GM12878 (cell line): Measurements from ENCODE around the gene RCL1. TPM values are rescaled to one million over a fixed set of nuclear protein-coding genes. Genes with fewer than 3 reads are reported as not detected.

ENCODE experiments used
- ASH2L ChIP-seq: fragments of 300-600, 200-600 bp; sonication (generic); IDR thresholded peaks from 2 replicates; pipeline ENCODE4 v1.6.1; 2017; ENCODE audit warnings: low read depth, mild to moderate bottlenecking, borderline replicate concordance
- ATF2 ChIP-seq: IDR thresholded peaks from 2 replicates; pipeline ENCODE4 v1.6.1; 2012; ENCODE audit warnings: low read length, inconsistent platforms
- CBX5 ChIP-seq: sonication (generic); IDR thresholded peaks from 2 replicates; pipeline ENCODE4 v1.6.1; 2016; ENCODE audit warnings: low read depth, moderate library complexity, mild to moderate bottlenecking, inconsistent platforms
- CREB1 ChIP-seq: IDR thresholded peaks from 2 replicates; pipeline ENCODE4 v1.6.1; 2012; ENCODE audit warnings: low read depth, mild to moderate bottlenecking, inconsistent platforms
- EED ChIP-seq: sonication (generic); IDR thresholded peaks from 2 replicates; pipeline ENCODE4 v1.6.1; 2016; ENCODE audit warnings: antibody characterized with exemption, low read depth
- ETV6 ChIP-seq, 2 experiments: fragments of 450-650 bp in 1 of 2; IDR thresholded peaks in 1 of 2; conservative IDR thresholded peaks in 1 of 2; 2 replicates each; pipeline ENCODE4 v1.6.1; 2014; ENCODE audit warnings: antibody characterized with exemption in 1 of 2, borderline replicate concordance in 1 of 2, low read depth in 1 of 2, mild to moderate bottlenecking in 1 of 2, moderate library complexity in 1 of 2
- GATAD2B ChIP-seq: fragments of 450-650 bp; conservative IDR thresholded peaks from 2 replicates; pipeline ENCODE4 v1.6.1; 2017; ENCODE audit warnings: low read depth, mild to moderate bottlenecking, moderate library complexity
- HDAC2 ChIP-seq: fragments of 200-600 bp; sonication (generic); IDR thresholded peaks from 2 replicates; pipeline ENCODE4 v1.6.1; 2017
- KAT2A ChIP-seq: conservative IDR thresholded peaks from 2 replicates; pipeline ENCODE4 v1.6.1; 2011; ENCODE audit warnings: low read depth, low read length; ENCODE audit not compliant: control insufficient read depth
- KDM1A ChIP-seq: fragments of 200-600 bp; sonication (generic); IDR thresholded peaks from 2 replicates; pipeline ENCODE4 v1.6.1; 2016; ENCODE audit warnings: borderline replicate concordance
- MYC ChIP-seq: IDR thresholded peaks from 2 replicates; pipeline ENCODE4 v1.6.1; 2011; ENCODE audit warnings: mild to moderate bottlenecking, low read length, moderate library complexity, inconsistent platforms; ENCODE audit not compliant: insufficient read depth, insufficient replicate concordance, insufficient read length, severe bottlenecking
- NR2C1 ChIP-seq: fragments of 450-650 bp; IDR thresholded peaks from 2 replicates; pipeline ENCODE4 v1.6.1; 2017; ENCODE audit warnings: antibody characterized with exemption, mild to moderate bottlenecking, moderate library complexity
- PAX8 ChIP-seq: fragments of 450-650 bp; IDR thresholded peaks from 2 replicates; pipeline ENCODE4 v1.6.1; 2017; ENCODE audit warnings: mild to moderate bottlenecking, moderate library complexity
- PKNOX1 ChIP-seq: fragments of 450-650 bp; IDR thresholded peaks from 2 replicates; pipeline ENCODE4 v1.6.1; 2016; ENCODE audit warnings: mild to moderate bottlenecking
- POLR2AphosphoS2 ChIP-seq: IDR thresholded peaks from 2 replicates; pipeline ENCODE4 v1.6.1; 2011; ENCODE audit warnings: low read depth, mild to moderate bottlenecking, low read length, improper control_type of control experiment, moderate library complexity
- POU2F2 ChIP-seq: IDR thresholded peaks from 3 replicates; pipeline ENCODE4 v1.6.1; 2011; ENCODE audit warnings: low read depth, mild to moderate bottlenecking, low read length, borderline replicate concordance
- REST ChIP-seq: IDR thresholded peaks from 2 replicates; pipeline ENCODE4 v1.6.1; 2012; ENCODE audit warnings: mild to moderate bottlenecking, low read depth, low read length
- SIX5 ChIP-seq: IDR thresholded peaks from 2 replicates; pipeline ENCODE4 v1.6.1; 2011; ENCODE audit warnings: mild to moderate bottlenecking, low read depth, low read length, moderate library complexity; ENCODE audit not compliant: severe bottlenecking
- SMARCA5 ChIP-seq: fragments of 450-650 bp; IDR thresholded peaks from 2 replicates; pipeline ENCODE4 v1.6.1; 2017; ENCODE audit warnings: mild to moderate bottlenecking
- SMC3 ChIP-seq: IDR thresholded peaks from 2 replicates; pipeline ENCODE4 v1.6.1; 2011; ENCODE audit warnings: low read length, improper control_type of control experiment, borderline replicate concordance
- SREBF2 ChIP-seq: IDR thresholded peaks from 2 replicates; pipeline ENCODE4 v1.6.1; 2012; ENCODE audit warnings: mild to moderate bottlenecking, low read length
- TCF12 ChIP-seq: IDR thresholded peaks from 2 replicates; pipeline ENCODE4 v1.6.1; 2011; ENCODE audit warnings: low read depth, mild to moderate bottlenecking, low read length
- USF1 ChIP-seq: IDR thresholded peaks from 2 replicates; pipeline ENCODE4 v1.6.1; 2011; ENCODE audit warnings: borderline replicate concordance, low read depth, mild to moderate bottlenecking, moderate library complexity, mixed read lengths, low read length; ENCODE audit not compliant: insufficient read depth; ENCODE audit errors: extremely low read length
- ZNF207 ChIP-seq: fragments of 450-650 bp; IDR thresholded peaks from 2 replicates; pipeline ENCODE4 v1.6.1; 2014; ENCODE audit warnings: antibody characterized with exemption, mild to moderate bottlenecking, borderline replicate concordance
- ZNF24 ChIP-seq: fragments of 450-650 bp; IDR thresholded peaks from 2 replicates; pipeline ENCODE4 v1.6.1; 2017; ENCODE audit warnings: antibody characterized with exemption, mild to moderate bottlenecking
- polyA plus RNA-seq, 11 experiments: library from polyadenylated mRNA; depleted of rRNA in 4 of 11; unstranded in 6 of 11; stranded (reverse) in 5 of 11; fragments of >200 nt; fragmentation: Nextera tagmentation in 4 of 11; fragmentation: Illumina TruSeq in 1 of 11; extraction: Ambion mirVana in 4 of 11; extraction: Trizol in 1 of 11; gene quantifications; 1 replicate in 1 of 11; 2 replicates in 10 of 11; pipeline versions ENCODE4 v1.2.1 to v1.2.3, GENCODE V29; 2011 to 2016; ENCODE audit warnings: inconsistent platforms in 2 of 11, missing spikeins in 2 of 11, low read depth in 1 of 11
- total RNA-seq, 4 experiments: library from RNA; depleted of rRNA in 3 of 4; stranded (reverse); fragments of >200 nt in 3 of 4; fragmentation: Illumina TruSeq in 1 of 4; extraction: Trizol in 1 of 4; gene quantifications; 2 replicates each; pipeline versions ENCODE4 v1.2.1 to v1.2.3, GENCODE V29; 2013 to 2021

The RCL1 gene
- total and polyA plus RNA-seq, 10 of the 15 experiments (the other 5 are each of a cell fraction or from before 2014, with no cell fraction given): 21.1 to 46.8 (median 30.5) TPM

GRCh38 chr9:4886698-4887097, 94.0 kb downstream of the RCL1 start (continued):
- no peak for TF ChIP-seq REST
- TF ChIP-seq ASH2L: no peak
- no peak for TF ChIP-seq ATF2
- no peak for TF ChIP-seq SIX5
- TF ChIP-seq ETV6 (conservative IDR thresholded peaks at IDR 0.05 in 1 of 2, IDR thresholded peaks at IDR 0.05 in 1 of 2; ENCODE audit: borderline replicate concordance in 1 of 2, low read depth in 1 of 2): no peak
- no peak for TF ChIP-seq TCF12
- TF ChIP-seq MYC: no peak
- TF ChIP-seq ZNF207: no peak
- TF ChIP-seq USF1: no peak
- TF ChIP-seq SMC3: peak; percentile 8; the same call in 1 of the 2 replicates
- TF ChIP-seq EED: no peak
- peak; percentile 83 for TF ChIP-seq PKNOX1
- TF ChIP-seq CREB1: no peak
- TF ChIP-seq SREBF2: no peak
- TF ChIP-seq POLR2AphosphoS2: no peak
- no peak for TF ChIP-seq POU2F2
- TF ChIP-seq CBX5: no peak
- no peak for TF ChIP-seq GATAD2B
- no peak for TF ChIP-seq SMARCA5
- no peak for TF ChIP-seq KDM1A
- no peak for TF ChIP-seq NR2C1
- 0 out of 2 replicates have a peak, but pooled peaks have one; percentile 3 for TF ChIP-seq ZNF24
- TF ChIP-seq KAT2A: no peak
- no peak for TF ChIP-seq HDAC2
- TF ChIP-seq PAX8: no peak
